SK-N-SH treated with all-trans-retinoic acid at 6 μM for 48 hours (cell line): ENCODE measurements around the gene ST3GAL3.

Source experiments
- ATAC-seq: fragments of 200-7000 bp; cut with Tn5 transposase; 3 replicates; pipeline ENCODE4 v1.9.1; 2020; ENCODE audit warnings: mild to moderate bottlenecking, moderate library complexity
- ARNTL ChIP-seq: fragments of 450-650 bp; formaldehyde crosslinking; IDR thresholded peaks from 2 replicates; pipeline ENCODE4 v1.5.0; 2020; ENCODE audit warnings: low read depth, mild to moderate bottlenecking, moderate library complexity, borderline replicate concordance
- BACH2 ChIP-seq: fragments of 250-450 bp; sonication (Bioruptor Pico); IDR thresholded peaks from 2 replicates; pipeline ENCODE4 v1.9.0; 2021; ENCODE audit warnings: mild to moderate bottlenecking, borderline replicate concordance
- CSDC2 ChIP-seq: fragments of 250-450 bp; sonication (Bioruptor Pico); IDR thresholded peaks from 2 replicates; pipeline ENCODE4 v1.5.0; 2020; ENCODE audit warnings: mild to moderate bottlenecking, moderate library complexity
- ESRRG ChIP-seq: fragments of 250-450 bp; sonication (Bioruptor Pico); IDR thresholded peaks from 2 replicates; pipeline ENCODE4 v1.6.1; 2021; ENCODE audit warnings: mild to moderate bottlenecking
- ISL1 ChIP-seq: fragments of 250-450 bp; sonication (Bioruptor Pico); IDR thresholded peaks from 2 replicates; pipeline ENCODE4 v2.1.2; 2022; ENCODE audit warnings: mild to moderate bottlenecking, moderate library complexity
- OSR1 ChIP-seq: fragments of 250-450 bp; sonication (Bioruptor Pico); IDR thresholded peaks from 2 replicates; pipeline ENCODE4 v1.8.0; 2022; ENCODE audit warnings: moderate library complexity, mild to moderate bottlenecking, inconsistent platforms
- POU6F1 ChIP-seq: fragments of 250-450 bp; sonication (Bioruptor Pico); IDR thresholded peaks from 2 replicates; pipeline ENCODE4 v1.8.0; 2021; ENCODE audit warnings: low read depth, mild to moderate bottlenecking, moderate library complexity, borderline replicate concordance
- PPARA ChIP-seq: fragments of 250-450 bp; sonication (Bioruptor Pico); IDR thresholded peaks from 2 replicates; pipeline ENCODE4 v1.5.0; 2020; ENCODE audit warnings: mild to moderate bottlenecking, borderline replicate concordance
- RARB ChIP-seq: fragments of 250-450 bp; sonication (Bioruptor Pico); IDR thresholded peaks from 2 replicates; pipeline ENCODE4 v1.8.0; 2021; ENCODE audit warnings: mild to moderate bottlenecking, moderate library complexity
- SNAI2 ChIP-seq: fragments of 250-450 bp; sonication (Bioruptor Pico); IDR thresholded peaks from 2 replicates; pipeline ENCODE4 v1.5.0; 2020; ENCODE audit warnings: mild to moderate bottlenecking, moderate library complexity
- TCF4 ChIP-seq: fragments of 250-450 bp; sonication (Bioruptor Pico); IDR thresholded peaks from 2 replicates; pipeline ENCODE4 v1.8.0; 2021; ENCODE audit warnings: mild to moderate bottlenecking, moderate library complexity, borderline replicate concordance
- TOX ChIP-seq: fragments of 250-450 bp; sonication (Bioruptor Pico); IDR thresholded peaks from 2 replicates; pipeline ENCODE4 v1.8.0; 2021; ENCODE audit warnings: mild to moderate bottlenecking, moderate library complexity, borderline replicate concordance
- ZC3H10 ChIP-seq: fragments of 250-450 bp; sonication (Bioruptor Pico); IDR thresholded peaks from 2 replicates; pipeline ENCODE4 v1.5.1; 2021; ENCODE audit warnings: mild to moderate bottlenecking, moderate library complexity
- ZFP3 ChIP-seq: fragments of 250-450 bp; sonication (Bioruptor Pico); IDR thresholded peaks from 2 replicates; pipeline ENCODE4 v1.5.0; 2020; ENCODE audit warnings: mild to moderate bottlenecking, moderate library complexity
- ZFP30 ChIP-seq: fragments of 450-650 bp; formaldehyde crosslinking; IDR thresholded peaks from 2 replicates; pipeline ENCODE4 v1.5.0; 2022; ENCODE audit warnings: mild to moderate bottlenecking, moderate library complexity
- ZNF565 ChIP-seq: fragments of 450-650 bp; formaldehyde crosslinking; conservative IDR thresholded peaks from 2 replicates; pipeline ENCODE4 v1.5.0; 2020; ENCODE audit warnings: low read depth, mild to moderate bottlenecking, moderate library complexity
- ZNF8 ChIP-seq: fragments of 450-650 bp; formaldehyde crosslinking; IDR thresholded peaks from 2 replicates; pipeline ENCODE4 v1.5.0; 2020; ENCODE audit warnings: mild to moderate bottlenecking, moderate library complexity
- TF ChIP-seq, protein P1 (sequence below): fragments of 250-450 bp; sonication (Bioruptor Pico); IDR thresholded peaks from 2 replicates; pipeline ENCODE4 v1.8.0; 2020; ENCODE audit warnings: mild to moderate bottlenecking, moderate library complexity, borderline replicate concordance
- TF ChIP-seq, protein P2 (sequence below): fragments of 250-450 bp; sonication (Bioruptor Pico); IDR thresholded peaks from 2 replicates; pipeline ENCODE4 v1.5.1; 2020; ENCODE audit warnings: low read depth, mild to moderate bottlenecking, moderate library complexity
- TF ChIP-seq, protein P3 (sequence below): fragments of 250-450 bp; sonication (Bioruptor Pico); IDR thresholded peaks from 2 replicates; pipeline ENCODE4 v1.5.1; 2021; ENCODE audit warnings: mild to moderate bottlenecking, moderate library complexity

ST3GAL3 gene

GRCh38 chr1:43757343-43758053 is 50.2 kb downstream of the ST3GAL3 start:
- TF ChIP-seq RARB (CRISPR knock-in tag), result no peak
- TF ChIP-seq TCF4 (CRISPR knock-in tag), result no peak
- no peak for TF ChIP-seq ISL1 (CRISPR knock-in tag)
- TF ChIP-seq TOX (CRISPR knock-in tag), result no peak
- no peak for TF ChIP-seq PPARA (CRISPR knock-in tag)
- TF ChIP-seq POU6F1 (CRISPR knock-in tag), result no peak
- TF ChIP-seq, protein P1, sequence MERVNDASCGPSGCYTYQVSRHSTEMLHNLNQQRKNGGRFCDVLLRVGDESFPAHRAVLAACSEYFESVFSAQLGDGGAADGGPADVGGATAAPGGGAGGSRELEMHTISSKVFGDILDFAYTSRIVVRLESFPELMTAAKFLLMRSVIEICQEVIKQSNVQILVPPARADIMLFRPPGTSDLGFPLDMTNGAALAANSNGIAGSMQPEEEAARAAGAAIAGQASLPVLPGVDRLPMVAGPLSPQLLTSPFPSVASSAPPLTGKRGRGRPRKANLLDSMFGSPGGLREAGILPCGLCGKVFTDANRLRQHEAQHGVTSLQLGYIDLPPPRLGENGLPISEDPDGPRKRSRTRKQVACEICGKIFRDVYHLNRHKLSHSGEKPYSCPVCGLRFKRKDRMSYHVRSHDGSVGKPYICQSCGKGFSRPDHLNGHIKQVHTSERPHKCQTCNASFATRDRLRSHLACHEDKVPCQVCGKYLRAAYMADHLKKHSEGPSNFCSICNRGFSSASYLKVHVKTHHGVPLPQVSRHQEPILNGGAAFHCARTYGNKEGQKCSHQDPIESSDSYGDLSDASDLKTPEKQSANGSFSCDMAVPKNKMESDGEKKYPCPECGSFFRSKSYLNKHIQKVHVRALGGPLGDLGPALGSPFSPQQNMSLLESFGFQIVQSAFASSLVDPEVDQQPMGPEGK (CRISPR knock-in tag), result no peak
- no peak for TF ChIP-seq ZFP3 (CRISPR knock-in tag)
- TF ChIP-seq CSDC2 (CRISPR knock-in tag), result no peak
- TF ChIP-seq BACH2, result no peak
- no peak for ATAC-seq

DNA sequence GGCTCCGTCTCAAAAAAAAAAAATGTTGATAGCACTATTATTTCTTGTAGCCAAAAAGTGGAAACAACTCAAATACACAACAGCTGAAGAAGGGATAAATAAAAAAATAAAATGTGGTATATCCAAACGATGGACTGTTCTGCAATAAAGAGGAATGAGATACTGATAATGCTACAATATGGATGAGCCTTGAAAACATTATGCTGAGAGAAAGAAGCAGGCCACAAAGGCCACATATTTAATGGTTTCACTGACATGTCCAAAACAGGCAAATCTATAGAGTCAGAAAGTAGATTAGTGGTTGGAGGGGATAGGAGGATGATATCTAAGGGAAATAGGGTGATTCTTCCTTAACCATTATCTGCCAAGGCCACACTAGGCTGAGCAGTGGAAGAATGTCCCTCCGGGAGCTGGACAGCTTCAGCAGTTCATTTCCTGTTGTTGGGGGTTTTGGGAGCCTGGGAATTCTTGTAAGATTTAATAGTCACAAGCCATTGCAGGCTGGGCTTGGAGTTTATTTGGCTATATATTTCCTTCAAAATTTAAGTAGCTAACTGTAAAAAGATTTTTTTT is 53.5 kb downstream of the ST3GAL3 start:
- TF ChIP-seq SNAI2 (CRISPR knock-in tag), result no peak
- TF ChIP-seq ZNF8 (CRISPR knock-in tag), result no peak
- TF ChIP-seq, protein P2, sequence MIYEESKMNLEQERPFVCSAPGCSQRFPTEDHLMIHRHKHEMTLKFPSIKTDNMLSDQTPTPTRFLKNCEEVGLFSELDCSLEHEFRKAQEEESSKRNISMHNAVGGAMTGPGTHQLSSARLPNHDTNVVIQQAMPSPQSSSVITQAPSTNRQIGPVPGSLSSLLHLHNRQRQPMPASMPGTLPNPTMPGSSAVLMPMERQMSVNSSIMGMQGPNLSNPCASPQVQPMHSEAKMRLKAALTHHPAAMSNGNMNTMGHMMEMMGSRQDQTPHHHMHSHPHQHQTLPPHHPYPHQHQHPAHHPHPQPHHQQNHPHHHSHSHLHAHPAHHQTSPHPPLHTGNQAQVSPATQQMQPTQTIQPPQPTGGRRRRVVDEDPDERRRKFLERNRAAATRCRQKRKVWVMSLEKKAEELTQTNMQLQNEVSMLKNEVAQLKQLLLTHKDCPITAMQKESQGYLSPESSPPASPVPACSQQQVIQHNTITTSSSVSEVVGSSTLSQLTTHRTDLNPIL (CRISPR knock-in tag), result no peak
- TF ChIP-seq, protein P1 (CRISPR knock-in tag), result no peak
- no peak for TF ChIP-seq ARNTL (CRISPR knock-in tag)
- TF ChIP-seq ZC3H10, result no peak
- no peak for TF ChIP-seq ISL1 (CRISPR knock-in tag)
- no peak for ATAC-seq

DNA sequence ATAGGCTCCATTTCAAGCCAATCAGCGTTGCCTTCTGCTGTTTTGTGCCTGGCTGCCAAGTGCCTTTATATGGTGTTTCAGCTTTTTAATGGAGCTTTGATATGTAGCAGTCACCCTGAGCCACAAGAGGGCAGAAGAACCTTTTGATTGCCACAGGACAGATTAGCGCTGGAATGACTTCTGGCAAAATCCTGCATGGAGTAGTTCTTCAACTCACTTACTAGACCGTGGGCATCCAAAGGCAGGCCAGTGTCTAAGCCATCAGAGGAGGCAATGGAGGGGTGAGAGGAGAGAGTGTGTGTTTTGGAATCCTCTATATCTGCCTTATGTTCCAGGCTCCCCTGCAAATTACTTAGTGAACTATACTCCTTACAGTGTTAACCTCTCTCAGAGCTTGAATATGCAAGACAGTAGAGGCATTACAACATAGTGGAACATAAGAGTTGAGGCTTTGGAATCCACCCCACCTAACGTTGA is 56.2 kb downstream of the ST3GAL3 start:
- peak; percentile 99 for ATAC-seq
- TF ChIP-seq, protein P3, sequence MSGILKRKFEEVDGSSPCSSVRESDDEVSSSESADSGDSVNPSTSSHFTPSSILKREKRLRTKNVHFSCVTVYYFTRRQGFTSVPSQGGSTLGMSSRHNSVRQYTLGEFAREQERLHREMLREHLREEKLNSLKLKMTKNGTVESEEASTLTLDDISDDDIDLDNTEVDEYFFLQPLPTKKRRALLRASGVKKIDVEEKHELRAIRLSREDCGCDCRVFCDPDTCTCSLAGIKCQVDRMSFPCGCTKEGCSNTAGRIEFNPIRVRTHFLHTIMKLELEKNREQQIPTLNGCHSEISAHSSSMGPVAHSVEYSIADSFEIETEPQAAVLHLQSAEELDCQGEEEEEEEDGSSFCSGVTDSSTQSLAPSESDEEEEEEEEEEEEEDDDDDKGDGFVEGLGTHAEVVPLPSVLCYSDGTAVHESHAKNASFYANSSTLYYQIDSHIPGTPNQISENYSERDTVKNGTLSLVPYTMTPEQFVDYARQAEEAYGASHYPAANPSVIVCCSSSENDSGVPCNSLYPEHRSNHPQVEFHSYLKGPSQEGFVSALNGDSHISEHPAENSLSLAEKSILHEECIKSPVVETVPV, result no peak
- TF ChIP-seq PPARA (CRISPR knock-in tag) (no peak), ARNTL (CRISPR knock-in tag) (no peak), CSDC2 (CRISPR knock-in tag) (no peak), ZFP3 (CRISPR knock-in tag) (no peak), POU6F1 (CRISPR knock-in tag) (no peak), BACH2 (no peak), OSR1 (CRISPR knock-in tag) (no peak), SNAI2 (CRISPR knock-in tag) (no peak), TCF4 (CRISPR knock-in tag) (no peak), ZNF565 (no peak), ZFP30 (no peak), ZNF8 (CRISPR knock-in tag) (no peak), TOX (CRISPR knock-in tag) (no peak), ESRRG (CRISPR knock-in tag) (no peak)
- TF ChIP-seq, protein P1 (CRISPR knock-in tag), result no peak
- TF ChIP-seq, protein P2 (CRISPR knock-in tag), result no peak
- TF ChIP-seq, all 23 proteins: peak for 0
